Glutamatergic neuron (in vitro differentiated cells): Measurements from ENCODE around the gene C12orf75. TPM values are rescaled to one million over a fixed set of nuclear protein-coding genes. Genes with fewer than 3 reads are reported as not detected.
"Not testable (repeated sequence)": the region's sequence is repeated elsewhere in the genome, so short reads cannot be mapped to it uniquely, and the experiment has no call there.

Experiments
- DNase-seq: peaks from one replicate; pipeline ENCODE4 v3.0.0; 2022
- H3K27ac Mint-ChIP-seq: one replicate; pipeline ENCODE4 v1.8.0; 2020; ENCODE audit warnings: mild to moderate bottlenecking, mixed read lengths, inconsistent platforms; ENCODE audit not compliant: unreplicated experiment
- H3K27me3 Mint-ChIP-seq: one replicate; pipeline ENCODE4 v1.8.0; 2020; ENCODE audit warnings: mild to moderate bottlenecking, moderate library complexity, mixed read lengths, inconsistent platforms; ENCODE audit not compliant: unreplicated experiment
- H3K36me3 Mint-ChIP-seq: one replicate; pipeline ENCODE4 v1.8.0; 2020; ENCODE audit warnings: mild to moderate bottlenecking, mixed read lengths, inconsistent platforms; ENCODE audit not compliant: unreplicated experiment
- H3K4me1 Mint-ChIP-seq: one replicate; pipeline ENCODE4 v1.8.0; 2020; ENCODE audit warnings: mild to moderate bottlenecking, low read depth, mixed read lengths, inconsistent platforms; ENCODE audit not compliant: unreplicated experiment
- H3K4me3 Mint-ChIP-seq: one replicate; pipeline ENCODE4 v1.8.0; 2020; ENCODE audit warnings: mild to moderate bottlenecking, mixed read lengths, inconsistent platforms; ENCODE audit not compliant: unreplicated experiment
- H3K9me3 Mint-ChIP-seq: one replicate; pipeline ENCODE4 v1.8.0; 2020; ENCODE audit warnings: mild to moderate bottlenecking, moderate library complexity, mixed read lengths, inconsistent platforms; ENCODE audit not compliant: unreplicated experiment
- total RNA-seq: library from RNA; stranded (reverse); fragmentation: NEBNext Ultra II Directional; extraction: Animal tissue kit (Norgen Biotek cat#: 25700); gene quantifications from one replicate; pipeline ENCODE4 v1.2.1, GENCODE V29; 2021; ENCODE audit not compliant: unreplicated experiment
- TF ChIP-seq, protein P1 (sequence below): fragments of 200-600 bp; sonication (generic); IDR thresholded peaks from one replicate; pipeline ENCODE4 v1.5.0; 2021; ENCODE audit not compliant: partially characterized antibody, unreplicated experiment

The C12orf75 gene
- total RNA-seq, 1 donor from 2014 or later: 9.4 TPM

- no peak for DNase-seq
- no peaks in the 10 kb centered on the region for H3K9me3 Mint-ChIP-seq
- H3K4me1 Mint-ChIP-seq: no peaks in the 10 kb centered on the region
- peaks cover 13% of the 10 kb centered on the region for H3K36me3 Mint-ChIP-seq
- TF ChIP-seq, protein P1, sequence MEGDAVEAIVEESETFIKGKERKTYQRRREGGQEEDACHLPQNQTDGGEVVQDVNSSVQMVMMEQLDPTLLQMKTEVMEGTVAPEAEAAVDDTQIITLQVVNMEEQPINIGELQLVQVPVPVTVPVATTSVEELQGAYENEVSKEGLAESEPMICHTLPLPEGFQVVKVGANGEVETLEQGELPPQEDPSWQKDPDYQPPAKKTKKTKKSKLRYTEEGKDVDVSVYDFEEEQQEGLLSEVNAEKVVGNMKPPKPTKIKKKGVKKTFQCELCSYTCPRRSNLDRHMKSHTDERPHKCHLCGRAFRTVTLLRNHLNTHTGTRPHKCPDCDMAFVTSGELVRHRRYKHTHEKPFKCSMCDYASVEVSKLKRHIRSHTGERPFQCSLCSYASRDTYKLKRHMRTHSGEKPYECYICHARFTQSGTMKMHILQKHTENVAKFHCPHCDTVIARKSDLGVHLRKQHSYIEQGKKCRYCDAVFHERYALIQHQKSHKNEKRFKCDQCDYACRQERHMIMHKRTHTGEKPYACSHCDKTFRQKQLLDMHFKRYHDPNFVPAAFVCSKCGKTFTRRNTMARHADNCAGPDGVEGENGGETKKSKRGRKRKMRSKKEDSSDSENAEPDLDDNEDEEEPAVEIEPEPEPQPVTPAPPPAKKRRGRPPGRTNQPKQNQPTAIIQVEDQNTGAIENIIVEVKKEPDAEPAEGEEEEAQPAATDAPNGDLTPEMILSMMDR: no peak
- H3K27ac Mint-ChIP-seq: no peak overlapping the region
- no peak overlapping the region for H3K4me3 Mint-ChIP-seq
- no peaks in the 10 kb centered on the region for H3K27me3 Mint-ChIP-seq
Observed at GRCh38 chr12:105294161-105294560, 36.3 kb upstream of the C12orf75 start.

DNA sequence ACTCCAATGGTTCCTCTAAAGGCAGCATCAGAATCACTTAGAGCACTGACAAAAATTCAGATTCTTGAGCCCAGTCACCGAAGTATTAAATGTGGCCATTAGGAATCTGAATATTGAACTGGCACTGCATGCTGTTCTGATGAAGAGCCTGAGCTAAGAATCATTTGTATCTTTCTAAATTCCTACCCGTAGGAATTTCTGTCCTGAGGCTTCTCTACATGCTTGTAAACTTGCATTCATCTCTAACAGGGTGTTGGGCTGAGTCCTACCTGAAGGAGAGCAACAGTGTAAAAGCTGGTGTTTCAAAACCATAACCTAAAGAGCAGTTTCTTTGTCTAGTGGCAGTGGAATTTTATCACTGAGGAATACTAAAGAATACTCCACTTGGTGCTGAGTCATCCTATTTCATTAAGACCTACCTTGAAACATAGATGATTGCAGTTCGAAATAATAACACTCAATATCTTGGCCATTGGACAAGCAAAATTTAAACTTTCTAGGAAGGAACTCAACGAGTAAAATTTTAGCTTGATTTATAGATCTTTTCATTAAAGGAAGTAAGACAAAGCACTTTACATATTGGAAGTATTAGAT, 35.5 kb upstream of the C12orf75 start:
- no peak for DNase-seq
- no peaks in the 10 kb centered on the region for H3K27me3 Mint-ChIP-seq
- TF ChIP-seq, protein P1: no peak
- H3K4me3 Mint-ChIP-seq: no peak overlapping the region
- H3K9me3 Mint-ChIP-seq: peaks cover 3% of the 10 kb centered on the region
- no peaks in the 10 kb centered on the region for H3K4me1 Mint-ChIP-seq
- H3K36me3 Mint-ChIP-seq: peaks cover 19% of the 10 kb centered on the region
- H3K27ac Mint-ChIP-seq: no peak overlapping the region

- DNase-seq: no peak
- peaks cover 20% of the 10 kb centered on the region for H3K36me3 Mint-ChIP-seq
- TF ChIP-seq, protein P1: no peak
- no peak overlapping the region for H3K4me3 Mint-ChIP-seq
- no peaks in the 10 kb centered on the region for H3K4me1 Mint-ChIP-seq
- no peak overlapping the region for H3K27ac Mint-ChIP-seq
- H3K27me3 Mint-ChIP-seq: no peaks in the 10 kb centered on the region
- peaks cover 6% of the 10 kb centered on the region for H3K9me3 Mint-ChIP-seq
Observed at GRCh38 chr12:105296116-105297089, 34.1 kb upstream of the C12orf75 start.

- Mint-ChIP-seq H3K36me3 (peaks cover 26% of the 10 kb centered on the region), H3K27me3 (no peaks in the 10 kb centered on the region), H3K27ac (no peak overlapping the region), H3K4me1 (no peaks in the 10 kb centered on the region), H3K9me3 (peaks cover 6% of the 10 kb centered on the region), H3K4me3 (no peak overlapping the region)
- no peak for DNase-seq
- TF ChIP-seq, protein P1: no peak
Observed at GRCh38 chr12:105300883-105301282, 29.6 kb upstream of the C12orf75 start.

GRCh38 chr12:105301696-105302095, 28.8 kb upstream of the C12orf75 start:
- Mint-ChIP-seq H3K27ac (no peak overlapping the region), H3K4me1 (no peaks in the 10 kb centered on the region), H3K36me3 (peaks cover 26% of the 10 kb centered on the region), H3K9me3 (peaks cover 6% of the 10 kb centered on the region), H3K27me3 (no peaks in the 10 kb centered on the region), H3K4me3 (no peak overlapping the region)
- TF ChIP-seq, protein P1: no peak
- DNase-seq: no peak

DNA sequence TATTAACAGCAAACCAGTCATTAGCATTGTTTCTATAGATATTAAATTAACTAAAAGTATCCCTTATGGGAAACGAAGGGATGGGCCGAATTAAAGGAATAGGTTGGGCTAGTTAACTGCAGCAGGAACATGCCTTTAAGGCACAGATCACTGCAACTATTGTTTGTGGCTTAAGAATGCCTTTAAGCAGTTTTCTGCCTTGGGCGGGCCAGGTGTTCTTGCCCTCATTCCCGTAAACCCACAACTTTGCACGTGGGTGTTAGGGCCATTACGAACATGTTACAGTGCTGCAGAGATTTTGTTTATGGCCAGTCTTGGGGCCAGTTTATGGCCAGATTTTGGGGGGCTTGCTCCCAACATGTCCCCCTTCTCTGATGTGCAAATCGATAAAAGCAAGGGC, 27.5 kb upstream of the C12orf75 start:
- not testable (repeated sequence) for H3K27ac Mint-ChIP-seq, DNase-seq, H3K27me3 Mint-ChIP-seq, H3K4me1 Mint-ChIP-seq, H3K9me3 Mint-ChIP-seq, H3K4me3 Mint-ChIP-seq
- peaks cover 20% of the 10 kb centered on the region for H3K36me3 Mint-ChIP-seq

DNA sequence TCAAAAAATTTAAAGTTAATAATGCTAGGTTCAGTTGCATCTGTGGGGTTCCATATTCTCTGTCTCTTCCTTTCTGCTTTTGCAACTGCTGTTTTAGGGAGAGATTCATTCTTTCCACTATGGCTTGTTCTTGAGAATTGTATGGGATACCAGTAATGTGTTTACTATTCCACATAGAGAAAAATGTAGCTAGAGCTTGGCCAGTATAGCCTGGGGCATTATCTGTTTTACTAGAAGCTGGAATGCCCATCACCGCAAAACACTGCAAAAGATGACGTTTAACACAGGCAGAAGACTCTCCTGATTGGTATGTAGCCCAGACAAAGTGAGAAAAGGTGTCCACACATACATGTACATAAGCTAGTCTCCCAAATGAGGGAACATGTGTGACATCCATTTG, 25.9 kb upstream of the C12orf75 start:
- not testable (repeated sequence) for H3K4me1 Mint-ChIP-seq, H3K9me3 Mint-ChIP-seq, H3K27ac Mint-ChIP-seq, DNase-seq, H3K27me3 Mint-ChIP-seq, H3K4me3 Mint-ChIP-seq
- peaks cover 11% of the 10 kb centered on the region for H3K36me3 Mint-ChIP-seq
